NOMO-1 treated with DMSO at 0.1 percent for 48 hours (cell line): ENCODE measurements around the gene PDE4B.

Source experiments
- DNase-seq: peaks from one replicate; lab custom pipeline; 2025; ENCODE audit not compliant: unreplicated experiment; lab: John Stamatoyannopoulos, UW

The PDE4B gene

GRCh38 chr1:66373157-66373591, 580.5 kb downstream of the PDE4B start:
- DNase-seq = peak; percentile 77

DNA sequence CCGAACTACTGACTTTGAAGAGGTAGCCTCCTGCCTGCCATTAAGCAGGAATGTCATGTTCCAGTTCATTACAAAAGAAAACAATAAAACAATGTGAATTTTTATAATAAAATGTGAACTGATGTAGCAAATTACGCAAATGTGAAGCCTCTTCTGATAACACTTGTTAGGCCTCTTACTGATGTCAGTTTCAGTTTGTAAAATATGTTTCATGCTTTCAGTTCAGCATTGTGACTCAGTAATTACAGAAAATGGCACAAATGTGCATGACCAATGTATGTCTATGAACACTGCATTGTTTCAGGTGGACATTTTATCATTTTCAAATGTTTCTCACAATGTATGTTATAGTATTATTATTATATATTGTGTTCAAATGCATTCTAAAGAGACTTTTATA, 581.5 kb downstream of the PDE4B start:
- peak; percentile 36 for DNase-seq

DNA sequence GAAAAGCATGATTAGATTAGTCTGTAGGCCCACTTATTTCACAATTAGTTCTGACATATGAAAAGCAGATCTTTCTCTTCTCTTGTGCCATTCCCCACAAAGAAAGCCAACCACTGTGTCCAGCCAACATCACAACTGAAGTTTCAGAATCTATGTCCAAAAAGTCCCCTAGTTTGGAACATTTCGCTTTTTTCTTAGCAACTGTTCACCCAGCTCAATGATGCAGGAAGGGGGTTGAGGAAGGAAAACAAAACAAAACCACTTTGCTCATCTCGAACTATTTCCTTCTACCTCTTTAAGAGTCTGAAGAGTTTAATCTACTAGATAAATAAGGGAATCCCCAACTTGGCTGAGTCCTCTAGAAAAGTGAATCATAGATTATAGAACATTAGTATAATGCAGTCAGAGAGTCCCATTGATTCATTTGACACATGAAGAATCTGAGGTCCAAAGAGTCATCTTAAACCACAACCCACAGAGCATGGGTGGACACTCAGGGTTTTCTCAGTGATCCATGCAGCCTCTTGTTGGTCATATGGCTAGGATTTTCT, 581.9 kb downstream of the PDE4B start:
- peak; percentile 25 for DNase-seq

GRCh38 chr1:66375125-66375524, 582.4 kb downstream of the PDE4B start:
- no peak for DNase-seq

DNA sequence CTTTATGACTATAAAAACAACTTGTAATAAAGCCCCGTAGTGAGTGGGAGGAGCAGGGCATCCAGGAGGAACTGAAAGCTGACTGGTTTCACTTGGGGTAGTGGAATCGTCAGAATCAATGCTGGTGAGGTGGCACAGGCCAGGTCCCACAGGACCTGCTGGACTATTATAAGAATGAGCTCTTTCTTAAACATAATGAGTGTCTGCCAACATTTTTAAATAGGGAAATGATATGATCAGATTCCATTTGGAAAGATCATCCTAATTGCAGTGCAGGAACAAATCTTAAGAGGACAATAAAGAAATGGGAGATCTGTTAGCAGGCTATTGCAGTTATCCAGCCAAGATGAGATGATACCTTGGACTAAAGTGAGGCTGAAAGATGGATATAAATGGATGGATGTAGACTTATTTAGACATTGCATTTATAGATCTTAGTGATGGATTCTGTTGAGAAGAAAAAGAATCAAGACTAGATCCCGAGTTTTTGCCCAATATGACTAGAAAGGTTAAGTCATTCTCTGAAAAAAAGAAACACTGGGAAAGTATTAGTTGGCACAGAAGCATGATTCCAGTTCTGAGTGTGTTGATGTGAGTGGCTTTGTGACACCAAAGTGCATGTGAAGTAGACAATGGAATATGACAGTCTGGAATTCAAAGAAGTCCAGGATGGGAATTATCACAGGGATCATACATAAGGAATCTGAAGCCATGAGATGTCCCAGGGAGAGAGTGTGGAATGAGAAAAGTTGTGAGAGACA, 587.9 kb downstream of the PDE4B start:
- DNase-seq = peak; percentile 93

- no peak for DNase-seq
Measured at GRCh38 chr1:66381621-66382275, 589.1 kb downstream of the PDE4B start.

DNA sequence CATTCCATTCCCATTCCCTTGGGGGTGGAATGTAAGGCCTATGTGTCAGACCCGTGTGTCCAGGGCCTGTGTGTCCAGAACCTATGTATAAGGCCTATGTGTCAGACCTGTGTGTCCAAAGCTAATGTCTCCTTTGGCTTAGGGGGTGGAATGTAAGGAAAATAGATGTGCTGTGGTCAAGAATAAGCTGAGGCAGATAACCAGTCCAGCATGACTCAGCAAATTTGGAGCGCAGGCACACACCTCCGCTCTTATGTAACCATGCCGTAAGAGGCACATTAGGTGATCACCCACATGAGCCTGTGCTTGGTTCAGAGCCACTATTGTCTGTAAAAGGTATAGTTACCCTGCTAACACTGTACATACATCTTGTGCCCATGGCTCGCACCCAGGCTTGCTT, 590.5 kb downstream of the PDE4B start:
- no peak for DNase-seq

- DNase-seq = peak; percentile 56
Measured at GRCh38 chr1:66383611-66384010, 590.9 kb downstream of the PDE4B start.

GRCh38 chr1:66384258-66384921, 591.7 kb downstream of the PDE4B start:
- no peak for DNase-seq

DNA sequence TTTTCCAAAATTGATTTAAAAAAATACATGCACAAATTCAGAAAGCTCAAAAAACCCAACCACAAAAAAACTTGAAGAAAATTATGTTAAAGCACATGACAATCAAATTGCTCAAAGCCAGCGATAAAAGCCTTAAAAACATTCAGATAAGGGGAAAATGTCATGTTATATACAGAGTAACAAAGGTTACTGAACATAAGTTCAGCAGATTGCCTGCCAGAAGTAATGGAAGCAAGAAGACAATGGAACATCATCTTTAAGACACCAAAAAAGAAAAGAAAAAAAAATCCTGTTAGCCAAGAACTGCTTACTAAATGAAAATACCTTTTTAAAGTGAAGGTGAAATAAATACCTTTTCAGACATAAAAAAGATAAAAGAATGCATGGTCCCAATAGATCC, 594.0 kb downstream of the PDE4B start:
- peak; percentile 7 for DNase-seq

- DNase-seq = no peak
Measured at GRCh38 chr1:66388913-66389312, 596.2 kb downstream of the PDE4B start.

- peak; percentile 64 for DNase-seq
Measured at GRCh38 chr1:66393586-66394287, 601.0 kb downstream of the PDE4B start.

DNA sequence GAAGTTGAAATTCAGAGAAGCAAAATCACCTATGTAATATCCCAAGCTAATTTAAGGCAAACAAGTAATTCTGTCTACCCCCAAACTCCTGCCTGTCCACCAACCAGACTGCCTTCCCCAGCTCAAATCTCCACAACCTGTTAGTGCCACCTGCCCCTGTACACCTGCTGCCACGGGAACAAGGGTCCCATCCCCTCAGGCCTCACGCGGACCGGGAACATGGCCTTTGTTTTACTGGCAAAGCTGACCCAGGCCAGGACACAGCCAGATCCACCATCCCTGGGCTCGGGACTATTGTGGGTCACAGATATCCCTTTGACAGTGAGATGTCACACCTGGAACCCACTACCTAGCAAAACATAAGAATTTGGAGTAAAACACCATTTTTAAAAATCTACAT, 601.9 kb downstream of the PDE4B start:
- DNase-seq = no peak

GRCh38 chr1:66395202-66396061, 602.7 kb downstream of the PDE4B start:
- DNase-seq = peak; percentile 62

DNA sequence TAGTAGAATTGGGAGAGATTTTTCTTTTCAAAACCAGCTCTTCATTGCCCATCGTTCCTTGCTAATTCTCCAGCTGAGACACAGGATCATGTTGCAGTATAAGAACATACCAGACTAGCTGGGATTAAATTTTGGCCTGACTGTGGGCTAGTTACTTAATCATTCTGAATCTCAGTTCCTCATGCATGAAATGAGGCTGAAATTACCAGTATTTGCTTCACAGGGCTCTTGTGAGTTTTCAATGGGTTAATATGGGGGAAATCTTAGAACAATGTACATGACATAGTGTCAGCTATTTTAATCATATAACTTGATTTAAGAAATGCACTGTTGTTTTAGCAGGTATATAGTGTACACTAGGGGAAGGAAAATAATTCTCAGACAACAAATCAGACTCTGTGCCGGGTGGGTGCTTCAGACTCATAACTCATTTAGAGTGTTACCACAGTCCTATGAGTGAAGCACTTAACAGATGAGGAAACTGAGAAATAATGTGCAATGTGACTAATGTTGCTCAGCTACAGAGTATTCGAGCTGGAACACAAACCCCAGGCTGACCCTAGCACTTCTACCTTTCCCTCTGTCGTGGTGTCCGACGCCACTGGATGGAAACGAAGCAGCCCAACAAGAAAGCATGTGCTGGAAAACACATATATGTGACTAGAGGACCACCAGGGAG, 603.7 kb downstream of the PDE4B start:
- DNase-seq = peak; percentile 83

DNA sequence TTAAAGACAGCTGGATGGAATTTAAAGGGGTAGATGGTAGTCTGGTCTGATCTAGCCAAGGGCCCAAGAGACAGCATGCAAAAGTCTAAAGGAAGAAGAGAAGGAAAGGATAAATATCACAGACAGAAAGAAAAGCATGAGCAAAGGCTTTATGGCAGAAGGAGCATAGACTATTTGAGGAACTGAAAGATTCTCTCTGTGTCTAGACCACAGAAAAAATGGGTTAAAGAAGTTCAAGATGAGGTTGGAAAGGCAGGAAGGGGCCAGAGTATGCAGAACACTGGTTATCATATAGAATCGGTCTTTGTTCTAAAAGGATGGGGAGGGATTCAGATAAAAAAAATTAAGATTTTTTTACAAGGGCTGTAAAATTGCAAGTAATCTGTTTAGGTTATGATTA, 604.5 kb downstream of the PDE4B start:
- DNase-seq = peak; percentile 86

DNA sequence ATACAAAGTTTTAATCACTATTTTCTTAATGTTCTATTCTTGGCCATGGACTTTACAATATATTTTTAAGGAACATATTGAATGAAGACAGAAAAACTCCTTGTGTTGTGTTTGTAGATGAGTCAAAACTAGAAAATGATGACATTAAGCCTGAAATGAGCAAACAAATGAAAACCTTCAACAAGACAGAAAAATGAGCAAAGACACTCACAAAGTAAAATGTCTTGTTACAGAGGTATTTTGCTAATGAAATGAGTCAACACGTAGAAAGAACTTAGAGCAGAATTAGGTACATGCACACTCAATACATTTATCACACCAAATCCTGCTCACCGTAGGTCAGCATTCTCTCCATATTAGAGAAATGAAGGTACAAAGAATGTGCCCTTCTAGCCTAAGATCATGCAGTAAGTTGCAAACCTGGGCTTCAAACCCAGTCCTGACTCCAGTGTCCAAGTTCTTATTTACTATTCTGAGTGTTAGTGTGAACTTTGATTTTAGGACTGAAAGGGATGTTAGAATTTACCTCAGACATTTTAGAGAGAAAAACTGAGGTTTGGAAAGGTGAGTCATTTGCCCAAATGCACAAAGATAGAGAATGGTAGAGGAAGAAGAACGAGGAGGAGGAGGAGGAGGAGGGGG, 607.3 kb downstream of the PDE4B start:
- DNase-seq = no peak

- no peak for DNase-seq
Measured at GRCh38 chr1:66400660-66401059, 608.0 kb downstream of the PDE4B start.

DNA sequence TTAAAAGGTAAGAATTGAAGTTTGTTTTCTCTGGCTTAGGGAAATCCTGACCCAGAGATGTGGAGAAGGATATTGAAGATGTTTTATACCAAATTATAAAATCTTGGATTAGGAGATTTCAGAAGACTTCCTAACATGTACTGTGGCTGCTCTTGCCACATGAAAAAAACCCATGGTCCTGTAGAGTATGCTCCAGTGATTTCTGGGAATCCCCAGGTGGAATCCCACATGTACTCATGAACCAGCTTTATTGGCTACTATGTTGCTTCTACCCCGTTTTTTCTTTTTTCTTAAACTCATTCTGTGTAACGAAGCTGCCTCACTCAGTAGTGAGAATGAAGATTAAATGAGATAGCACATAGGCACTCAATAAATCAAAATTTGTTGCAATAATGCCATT, 608.5 kb downstream of the PDE4B start:
- no peak for DNase-seq
